Natural killer cell (primary cell): ENCODE results near the gene MAP4K1. TPM values are rescaled to one million over a fixed set of nuclear protein-coding genes. Genes with fewer than 3 reads are reported as not detected.

Experiments
- ATAC-seq, 3 donors: fragments of 150-1000 bp in 2 of 3; fragments of 200-7000 bp in 1 of 3; cut with Tn5 transposase; 1 replicate in 1 of 3; 2 replicates in 2 of 3; pipeline ENCODE4 v1.10.0; 2021; ENCODE audit warnings: mild to moderate bottlenecking in 2 of 3, moderate library complexity in 2 of 3
- DNase-seq, 2 donors: peaks; one replicate each; pipeline versions ENCODE4 v3.0.0 to v3.0.0-alpha.2; 2013 to 2021; ENCODE audit warnings: mixed read lengths in 1 of 2
- H3K27ac ChIP-seq: one replicate; pipeline ENCODE4 v1.5.1; 2013; ENCODE audit warnings: mild to moderate bottlenecking, low read length
- H3K27me3 ChIP-seq: one replicate; pipeline ENCODE4 v1.6.1; 2013; ENCODE audit warnings: low read length; ENCODE audit not compliant: control insufficient read depth, insufficient read depth
- H3K36me3 ChIP-seq: one replicate; pipeline ENCODE4 v1.6.1; 2013; ENCODE audit warnings: low read length; ENCODE audit not compliant: control insufficient read depth, insufficient read depth
- H3K4me1 ChIP-seq: one replicate; pipeline ENCODE4 v1.6.1; 2013; ENCODE audit warnings: low read length; ENCODE audit not compliant: control insufficient read depth, insufficient read depth
- H3K4me3 ChIP-seq: one replicate; pipeline ENCODE4 v1.5.1; 2013; ENCODE audit warnings: low read length
- H3K9me3 ChIP-seq: one replicate; pipeline ENCODE4 v1.6.1; 2013; ENCODE audit warnings: low read length; ENCODE audit not compliant: control insufficient read depth, insufficient read depth
- H3K27ac Mint-ChIP-seq, 2 donors: one replicate each; pipeline ENCODE4 v1.8.0; 2022; ENCODE audit warnings: mild to moderate bottlenecking in 2 of 2, mixed read lengths in 2 of 2, moderate library complexity in 1 of 2
- H3K27me3 Mint-ChIP-seq, 2 donors: one replicate each; pipeline ENCODE4 v1.8.0; 2022; ENCODE audit warnings: low read depth in 2 of 2, mixed read lengths in 2 of 2
- H3K36me3 Mint-ChIP-seq: one replicate; pipeline ENCODE4 v1.8.0; 2022; ENCODE audit warnings: mixed read lengths
- H3K4me1 Mint-ChIP-seq, 2 donors: one replicate each; pipeline ENCODE4 v1.8.0; 2022; ENCODE audit warnings: mixed read lengths in 2 of 2
- H3K4me3 Mint-ChIP-seq: one replicate; pipeline ENCODE4 v1.8.0; 2022; ENCODE audit warnings: mild to moderate bottlenecking, moderate library complexity, mixed read lengths
- H3K9me3 Mint-ChIP-seq, 2 donors: one replicate each; pipeline ENCODE4 v1.8.0; 2022; ENCODE audit warnings: mixed read lengths in 2 of 2
- CTCF ChIP-seq: fragments of 200-600 bp; IDR thresholded peaks from one replicate; pipeline ENCODE4 v1.8.0; 2022; ENCODE audit warnings: antibody characterized with exemption
- WGBS: methylation state at CpG from one replicate; pipeline ENCODE4 v1.1.7; 2013; ENCODE audit warnings: missing lambda C conversion rate; ENCODE audit not compliant: insufficient coverage; 5-methylcytosine and 5-hydroxymethylcytosine counted together
- intact Hi-C: fragments of 100-400 bp; cut with micrococcal nuclease; formaldehyde crosslinking; loops from one replicate; pipeline ENCODE4 v1.14.2; 2022
- total RNA-seq, 4 donors: library from RNA; stranded (reverse); fragments of 120-200 nt in 1 of 4; gene quantifications; one replicate each; pipeline versions ENCODE4 v1.2.3 to v1.2.4, GENCODE V29; 2013 to 2022

MAP4K1 gene
- total RNA-seq, 3 donors from 2014 or later (not counting 1 experiment from before 2014, with no cell fraction given), result 162 to 201 (median 163) TPM

GRCh38 chr19:38656171-38656981, 38.6 kb upstream of the MAP4K1 start:
- Histone ChIP-seq H3K27ac (peak overlapping the region; percentile 41), H3K4me3 (no peak overlapping the region), H3K36me3 (peaks cover 7% of the 10 kb centered on the region), H3K9me3 (no peaks in the 10 kb centered on the region), H3K27me3 (no peaks in the 10 kb centered on the region), H3K4me1 (peaks cover 84% of the 10 kb centered on the region)
- intact Hi-C loops, result loop anchor here (5.0 kb wide), 1 partner anchor 36 kb away; no protein-coding TSS in a partner anchor
- no peaks in the 10 kb centered on the region for H3K9me3 Mint-ChIP-seq
- peak overlapping the region; percentile 67 for H3K4me3 Mint-ChIP-seq
- no peak for TF ChIP-seq CTCF
- ATAC-seq, result peak; percentile 10 to 52 (median 40)
- peak overlapping the region; percentile 85 to 88 for H3K27ac Mint-ChIP-seq
- peak in 1 of 2 donors; percentile 84 for DNase-seq
- 73% methylated on average over 6 of the region's 7 CpGs for WGBS
- H3K4me1 Mint-ChIP-seq, result peaks cover 85 to 92% of the 10 kb centered on the region in 2 donors
- H3K27me3 Mint-ChIP-seq, result no peaks in the 10 kb centered on the region
- H3K36me3 Mint-ChIP-seq, result no peaks in the 10 kb centered on the region

GRCh38 chr19:38655148-38655824, 37.5 kb upstream of the MAP4K1 start:
- no peaks in the 10 kb centered on the region for H3K27me3 Mint-ChIP-seq
- H3K36me3 Mint-ChIP-seq, result no peaks in the 10 kb centered on the region
- intact Hi-C loops, result loop anchor here (5.0 kb wide), 1 partner anchor 37 kb away; no protein-coding TSS in a partner anchor
- ATAC-seq (peak in 2 of 3 donors; percentile 29 to 55), DNase-seq (peak in 1 of 2 donors; percentile 31)
- no peaks in the 10 kb centered on the region for H3K27me3 ChIP-seq
- H3K9me3 Mint-ChIP-seq, result no peaks in the 10 kb centered on the region
- WGBS, result 37% methylated on average over 4 of the region's 5 CpGs
- no peak overlapping the region for H3K4me3 ChIP-seq
- H3K27ac ChIP-seq, result peak overlapping the region; percentile 41
- peaks cover 85% of the 10 kb centered on the region for H3K4me1 ChIP-seq
- H3K36me3 ChIP-seq, result no peaks in the 10 kb centered on the region
- H3K27ac Mint-ChIP-seq, result peak overlapping the region; percentile 85 to 88
- peaks cover 87 to 92% of the 10 kb centered on the region in 2 donors for H3K4me1 Mint-ChIP-seq
- H3K4me3 Mint-ChIP-seq, result peak overlapping the region; percentile 67
- no peak for TF ChIP-seq CTCF
- no peaks in the 10 kb centered on the region for H3K9me3 ChIP-seq

- Mint-ChIP-seq H3K4me3 (peak overlapping the region; percentile 67), H3K27me3 (no peaks in the 10 kb centered on the region), H3K9me3 (no peaks in the 10 kb centered on the region), H3K27ac (peak overlapping the region; percentile 85 to 88), H3K36me3 (no peaks in the 10 kb centered on the region), H3K4me1 (peaks cover 87 to 93% of the 10 kb centered on the region in 2 donors)
- H3K27me3 ChIP-seq, result no peaks in the 10 kb centered on the region
- 79% methylated on average over 4 of the region's 6 CpGs for WGBS
- no peak overlapping the region for H3K4me3 ChIP-seq
- ATAC-seq (no peak), DNase-seq (no peak)
- H3K27ac ChIP-seq, result peak overlapping the region; percentile 41
- intact Hi-C loops, result loop anchor here (5.0 kb wide), 1 partner anchor 38 kb away; no protein-coding TSS in a partner anchor
- no peaks in the 10 kb centered on the region for H3K36me3 ChIP-seq
- H3K9me3 ChIP-seq, result no peaks in the 10 kb centered on the region
- no peak for TF ChIP-seq CTCF
- peaks cover 85% of the 10 kb centered on the region for H3K4me1 ChIP-seq
Observed at GRCh38 chr19:38654628-38655055, 36.9 kb upstream of the MAP4K1 start.
